HEK293 (cell line): ENCODE results near the gene PPP2R3A.
A peak's percentile ranks its signal among the peaks of the same experiment; 100 is the strongest.

Experiments
- CTCF ChIA-PET: fragments of 350-600 bp; formaldehyde crosslinking; extraction: SDS; loops from one replicate; lab custom pipeline; 2021; ENCODE audit warnings: antibody characterized with exemption; lab: Yijun Ruan, JAX
- POLR2A ChIA-PET: fragments of 300-600 bp; formaldehyde crosslinking; extraction: SDS; loops from one replicate; lab custom pipeline; 2020; ENCODE audit warnings: antibody characterized with exemption, inconsistent platforms; lab: Yijun Ruan, JAX
- H3K27ac ChIP-seq: fragments of 200-500 bp; sonication (Bioruptor generic); 2 replicates; pipeline ENCODE4 v1.5.1; 2014; ENCODE audit warnings: low read depth, low read length, control low read depth, inconsistent platforms; ENCODE audit errors: extremely low read depth
- H3K36me3 ChIP-seq, 2 experiments: fragments of 200-500 bp in 1 of 2; sonication (Bioruptor generic) in 1 of 2; 1 replicate in 1 of 2; 2 replicates in 1 of 2; pipeline ENCODE4 v1.5.1; 2014 to 2017; ENCODE audit warnings: inconsistent platforms in 2 of 2, low read length in 2 of 2; ENCODE audit not compliant: control insufficient read depth in 2 of 2, insufficient read depth in 1 of 2
- H3K4me1 ChIP-seq: fragments of 200-500 bp; sonication (Bioruptor generic); 2 replicates; pipeline ENCODE4 v1.5.1; 2014; ENCODE audit warnings: mild to moderate bottlenecking, low read length, inconsistent platforms; ENCODE audit not compliant: control insufficient read depth, insufficient read depth
- H3K4me3 ChIP-seq: 2 replicates; pipeline ENCODE4 v1.5.1; 2011; ENCODE audit warnings: low read depth, mild to moderate bottlenecking, control low read depth, low read length, moderate library complexity
- H3K9me3 ChIP-seq: fragments of 200-500 bp; sonication (Bioruptor generic); 2 replicates; pipeline ENCODE4 v1.5.1; 2014; ENCODE audit warnings: low read depth, low read length, inconsistent platforms; ENCODE audit not compliant: control insufficient read depth, insufficient read depth
- HIC1 ChIP-seq: fragments of 450-650 bp; formaldehyde crosslinking; IDR thresholded peaks from 2 replicates; pipeline ENCODE4 v1.5.1; 2016; ENCODE audit warnings: missing biosample characterization, missing genetic modification characterization
- HOXA7 ChIP-seq: sonication (generic); formaldehyde crosslinking; IDR thresholded peaks from 2 replicates; pipeline ENCODE4 v1.8.1; 2022; ENCODE audit warnings: missing genetic modification reagents, borderline replicate concordance
- PRDM6 ChIP-seq: fragments of 450-650 bp; formaldehyde crosslinking; IDR thresholded peaks from 2 replicates; pipeline ENCODE4 v1.5.1; 2017; ENCODE audit warnings: missing biosample characterization, missing genetic modification characterization
- REST ChIP-seq: fragments of 450-650 bp; formaldehyde crosslinking; IDR thresholded peaks from 2 replicates; pipeline ENCODE4 v1.5.1; 2016; ENCODE audit warnings: missing biosample characterization, missing genetic modification characterization
- ZEB2 ChIP-seq: fragments of 450-650 bp; formaldehyde crosslinking; IDR thresholded peaks from 2 replicates; pipeline ENCODE4 v1.5.1; 2016; ENCODE audit warnings: missing biosample characterization, missing genetic modification characterization
- ZIC2 ChIP-seq: fragments of 450-650 bp; formaldehyde crosslinking; IDR thresholded peaks from 2 replicates; pipeline ENCODE4 v1.5.1; 2016; ENCODE audit warnings: missing biosample characterization, missing genetic modification characterization
- ZNF2 ChIP-seq: fragments of 450-650 bp; formaldehyde crosslinking; IDR thresholded peaks from 2 replicates; pipeline ENCODE4 v1.5.1; 2016; ENCODE audit warnings: missing biosample characterization, missing genetic modification characterization
- ZNF280D ChIP-seq: fragments of 450-650 bp; formaldehyde crosslinking; IDR thresholded peaks from 2 replicates; pipeline ENCODE4 v1.5.1; 2016; ENCODE audit warnings: missing biosample characterization, missing genetic modification characterization
- ZNF48 ChIP-seq: fragments of 450-650 bp; formaldehyde crosslinking; IDR thresholded peaks from 2 replicates; pipeline ENCODE4 v1.5.1; 2016; ENCODE audit warnings: missing biosample characterization, missing genetic modification characterization
- ZNF585B ChIP-seq: fragments of 450-650 bp; formaldehyde crosslinking; IDR thresholded peaks from 2 replicates; pipeline ENCODE4 v1.5.1; 2016; ENCODE audit warnings: missing biosample characterization, missing genetic modification characterization
- ZNF600 ChIP-seq: fragments of 450-650 bp; formaldehyde crosslinking; IDR thresholded peaks from 2 replicates; pipeline ENCODE4 v1.5.1; 2016; ENCODE audit warnings: missing biosample characterization, missing genetic modification characterization
- ZNF610 ChIP-seq: fragments of 450-650 bp; formaldehyde crosslinking; IDR thresholded peaks from 2 replicates; pipeline ENCODE4 v1.5.1; 2016; ENCODE audit warnings: missing biosample characterization, missing genetic modification characterization, borderline replicate concordance
- ZNF664 ChIP-seq: fragments of 450-650 bp; formaldehyde crosslinking; IDR thresholded peaks from 2 replicates; pipeline ENCODE4 v1.5.1; 2016; ENCODE audit warnings: missing biosample characterization, missing genetic modification characterization
- ZNF768 ChIP-seq: fragments of 450-650 bp; formaldehyde crosslinking; IDR thresholded peaks from 2 replicates; pipeline ENCODE4 v1.5.1; 2018; ENCODE audit warnings: missing biosample characterization, mild to moderate bottlenecking, missing genetic modification characterization
- ZSCAN30 ChIP-seq: fragments of 450-650 bp; IDR thresholded peaks from 2 replicates; pipeline ENCODE4 v1.5.1; 2018; ENCODE audit warnings: missing biosample characterization, mild to moderate bottlenecking, missing genetic modification characterization, moderate library complexity

Gene PPP2R3A

GRCh38 chr3:136184703-136185102 lies 219.2 kb downstream of the PPP2R3A start:
- no peaks in the 10 kb centered on the region; a peak in 1 of 3 replicates for H3K36me3 ChIP-seq
- no peaks in the 10 kb centered on the region for H3K9me3 ChIP-seq
- ChIA-PET POLR2A (no interaction called here), CTCF (no interaction called here)
- no peak overlapping the region for H3K4me3 ChIP-seq
- peaks cover 15% of the 10 kb centered on the region for H3K4me1 ChIP-seq
- TF ChIP-seq ZNF280D (tag by site-specific recombination) (no peak), ZNF2 (no peak), REST (tag by site-specific recombination) (no peak), PRDM6 (tag by site-specific recombination) (no peak), ZNF48 (tag by site-specific recombination) (no peak), ZNF768 (tag by site-specific recombination) (no peak), HOXA7 (no peak), ZEB2 (tag by site-specific recombination) (no peak), ZNF585B (tag by site-specific recombination) (no peak)
- H3K27ac ChIP-seq: no peak overlapping the region

GRCh38 chr3:136186344-136186743 lies 220.8 kb downstream of the PPP2R3A start:
- no peak overlapping the region for H3K27ac ChIP-seq
- no peaks in the 10 kb centered on the region for H3K9me3 ChIP-seq
- no peaks in the 10 kb centered on the region; a peak in 1 of 3 replicates for H3K36me3 ChIP-seq
- POLR2A ChIA-PET: interaction anchor here (1.0 kb wide), 1 partner anchor 10 kb away, joined by 3 read pairs; the partner anchor contains the start of gene MSL2
- H3K4me3 ChIP-seq: no peak overlapping the region
- TF ChIP-seq ZNF600 (0 out of 2 replicates have a peak, but pooled peaks have one; percentile 48), ZIC2 (0 out of 2 replicates have a peak, but pooled peaks have one; percentile 17), ZNF768 (tag by site-specific recombination) (no peak), ZNF610 (tag by site-specific recombination) (peak; percentile 99), ZSCAN30 (no peak)
- peaks cover 15% of the 10 kb centered on the region for H3K4me1 ChIP-seq
- CTCF ChIA-PET: no interaction called here

- ChIA-PET CTCF (no interaction called here), POLR2A (interaction anchor here (1.0 kb wide), 1 partner anchor 9 kb away, joined by 3 read pairs; the partner anchor contains the start of gene MSL2)
- Histone ChIP-seq H3K36me3 (no peaks in the 10 kb centered on the region; a peak in 1 of 3 replicates), H3K4me1 (peaks cover 15% of the 10 kb centered on the region), H3K4me3 (no peak overlapping the region), H3K9me3 (no peaks in the 10 kb centered on the region), H3K27ac (no peak overlapping the region)
- TF ChIP-seq HIC1 (tag by site-specific recombination) (no peak), ZNF664 (peak; percentile 68)
These were observed 221.3 kb downstream of the PPP2R3A start for GRCh38 chr3:136186846-136187245.
